SK-N-SH (cell line): ENCODE measurements around the gene PLXNA4. TPM values are rescaled to one million over a fixed set of nuclear protein-coding genes. Genes with fewer than 3 reads are reported as not detected.

Experiments used
- CTCF ChIA-PET: fragments of 300-600, 350-600 bp; formaldehyde crosslinking; extraction: SDS; loops from one replicate; lab custom pipeline; 2021; lab: Yijun Ruan, JAX
- POLR2A ChIA-PET: fragments of 350-600 bp; sonication (Branson Sonifier 250); formaldehyde crosslinking; extraction: SDS; loops from one replicate; lab custom pipeline; 2020; ENCODE audit warnings: antibody characterized with exemption, inconsistent platforms; lab: Yijun Ruan, JAX
- DNase-seq: peaks from one replicate; pipeline ENCODE4 v3.0.0; 2012
- H2AFZ ChIP-seq: fragments of 200-600 bp; sonication (generic); 2 replicates; pipeline ENCODE4 v1.8.1; 2016; ENCODE audit warnings: antibody characterized with exemption, mild to moderate bottlenecking, low read depth
- H3F3A ChIP-seq: fragments of 200-600 bp; sonication (generic); replicated peaks from 2 replicates; pipeline ENCODE3; 2016; ENCODE audit warnings: antibody characterized with exemption, mild to moderate bottlenecking; ENCODE audit not compliant: insufficient read depth
- H3K27ac ChIP-seq, 2 experiments: fragments of 200-500 bp in 1 of 2; fragments of 200-600 bp in 1 of 2; sonication (Bioruptor generic) in 1 of 2; sonication (generic), shearing (Covaris generic) in 1 of 2; 2 replicates each; pipeline versions ENCODE4 v1.5.1 to v1.6.1; 2014 to 2016; ENCODE audit warnings: low read depth in 2 of 2, inconsistent platforms in 1 of 2, low read length in 1 of 2, mild to moderate bottlenecking in 1 of 2, mixed read lengths in 1 of 2
- H3K27me3 ChIP-seq: fragments of 200-600 bp; sonication (generic), shearing (Covaris generic); 2 replicates; pipeline ENCODE4 v1.6.1; 2016; ENCODE audit warnings: mixed run types; ENCODE audit not compliant: insufficient read depth
- H3K36me3 ChIP-seq, 2 experiments: fragments of 200-500 bp in 1 of 2; fragments of 200-600 bp in 1 of 2; sonication (Bioruptor generic) in 1 of 2; sonication (generic) in 1 of 2; replicated peaks in 1 of 2; 2 replicates each; pipeline versions ENCODE3 to v1.5.1; 2014 to 2016; ENCODE audit warnings: low read length in 1 of 2, mild to moderate bottlenecking in 1 of 2; ENCODE audit not compliant: insufficient read depth in 2 of 2, control insufficient read depth in 1 of 2
- H3K4me1 ChIP-seq, 2 experiments: fragments of 200-500 bp in 1 of 2; fragments of 200-600 bp in 1 of 2; sonication (Bioruptor generic) in 1 of 2; sonication (generic), shearing (Covaris generic) in 1 of 2; 2 replicates each; pipeline versions ENCODE4 v1.5.1 to v1.6.1; 2014 to 2016; ENCODE audit warnings: low read depth in 1 of 2, low read length in 1 of 2, mixed run types in 1 of 2; ENCODE audit not compliant: insufficient read depth in 2 of 2, control insufficient read depth in 1 of 2
- H3K4me2 ChIP-seq: fragments of 200-600 bp; sonication (generic), shearing (Covaris generic); 2 replicates; pipeline ENCODE4 v1.6.1; 2017; ENCODE audit warnings: mixed run types
- H3K4me3 ChIP-seq, 2 experiments: fragments of 200-500 bp in 1 of 2; fragments of 200-600 bp in 1 of 2; sonication (Bioruptor generic) in 1 of 2; sonication (generic), shearing (Covaris generic) in 1 of 2; 2 replicates each; pipeline versions ENCODE4 v1.5.1 to v1.8.1; 2014 to 2016; ENCODE audit warnings: low read depth in 2 of 2, inconsistent platforms in 1 of 2, low read length in 1 of 2, mild to moderate bottlenecking in 1 of 2, mixed read lengths in 1 of 2, moderate library complexity in 1 of 2
- H3K79me2 ChIP-seq: fragments of 200-600 bp; sonication (generic); 2 replicates; pipeline ENCODE4 v1.8.1; 2017; ENCODE audit warnings: mild to moderate bottlenecking; ENCODE audit not compliant: insufficient read depth
- H3K9ac ChIP-seq: fragments of 200-600 bp; sonication (generic); 2 replicates; pipeline ENCODE4 v1.6.1; 2017; ENCODE audit warnings: mixed run types
- H3K9me2 ChIP-seq: fragments of 200-600 bp; sonication (generic); 2 replicates; pipeline ENCODE4 v1.6.1; 2017; ENCODE audit warnings: mixed run types
- H3K9me3 ChIP-seq: fragments of 200-600 bp; sonication (generic); 2 replicates; pipeline ENCODE4 v1.6.1; 2017; ENCODE audit warnings: mixed run types, mild to moderate bottlenecking, moderate library complexity
- H4K20me1 ChIP-seq: fragments of 200-600 bp; sonication (generic); 2 replicates; pipeline ENCODE4 v1.6.1; 2017; ENCODE audit warnings: mild to moderate bottlenecking, mixed run types; ENCODE audit not compliant: insufficient read depth
- CHD2 ChIP-seq: fragments of 150-350 bp; IDR thresholded peaks from 2 replicates; pipeline ENCODE4 v1.6.1; 2018; ENCODE audit warnings: low read length; ENCODE audit not compliant: partially characterized antibody
- EP300 ChIP-seq, 2 experiments: IDR thresholded peaks; 2 replicates each; pipeline versions ENCODE4 v1.4.0 to v1.6.1; 2012; ENCODE audit warnings: borderline replicate concordance in 1 of 2, low read depth in 1 of 2, low read length in 1 of 2
- EZH2phosphoT487 ChIP-seq: fragments of 200-600 bp; sonication (generic); IDR thresholded peaks from 2 replicates; pipeline ENCODE4 v1.6.1; 2017; ENCODE audit warnings: low read depth, mixed run types, mild to moderate bottlenecking, antibody characterized with exemption, moderate library complexity, borderline replicate concordance
- GATA2 ChIP-seq: sonication (generic); formaldehyde crosslinking; IDR thresholded peaks from 2 replicates; pipeline ENCODE4 v1.5.0; 2020; ENCODE audit warnings: mild to moderate bottlenecking, missing genetic modification reagents
- MAX ChIP-seq: IDR thresholded peaks from 2 replicates; pipeline ENCODE4 v1.4.0; 2012; ENCODE audit warnings: low read depth
- MXI1 ChIP-seq: IDR thresholded peaks from 2 replicates; pipeline ENCODE4 v1.6.1; 2012; ENCODE audit warnings: mild to moderate bottlenecking, low read depth, low read length, improper control_type of control experiment
- NFIC ChIP-seq: IDR thresholded peaks from 2 replicates; pipeline ENCODE4 v1.4.0; 2012; ENCODE audit warnings: borderline replicate concordance
- NRF1 ChIP-seq: IDR thresholded peaks from 2 replicates; pipeline ENCODE4 v1.6.1; 2012; ENCODE audit warnings: low read depth, mild to moderate bottlenecking, low read length
- RAD21 ChIP-seq: IDR thresholded peaks from 2 replicates; pipeline ENCODE4 v1.6.1; 2012; ENCODE audit warnings: mild to moderate bottlenecking, low read length
- RFX5 ChIP-seq: IDR thresholded peaks from 2 replicates; pipeline ENCODE4 v1.6.1; 2012; ENCODE audit warnings: mild to moderate bottlenecking, improper control_type of control experiment, low read length
- RXRA ChIP-seq: IDR thresholded peaks from 2 replicates; pipeline ENCODE4 v1.4.0; 2012; ENCODE audit warnings: low read depth, mild to moderate bottlenecking, borderline replicate concordance
- SIN3A ChIP-seq: IDR thresholded peaks from 2 replicates; pipeline ENCODE4 v1.6.1; 2012; ENCODE audit warnings: low read depth, mild to moderate bottlenecking, low read length, moderate library complexity, borderline replicate concordance
- USF1 ChIP-seq: IDR thresholded peaks from 2 replicates; pipeline ENCODE4 v1.4.0; 2012; ENCODE audit warnings: low read depth, borderline replicate concordance
- WGBS: methylation state at CpG from one replicate; pipeline ENCODE4 v1.1.6; 2017; ENCODE audit warnings: low lambda C conversion rate; 5-methylcytosine and 5-hydroxymethylcytosine counted together
- polyA plus RNA-seq, 3 experiments: library from polyadenylated mRNA; depleted of rRNA; stranded (reverse); fragments of >200 nt; gene quantifications; 2 replicates each; pipeline ENCODE4 v1.2.3, GENCODE V29; 2012

Gene PLXNA4
- polyA plus RNA-seq, 1 of the 3 experiments (the other 2 are of a cell fraction), result 2.4 TPM

- Histone ChIP-seq H3K4me1 (no peaks in the 10 kb centered on the region; a peak in 1 of 4 replicates), H3K36me3 (peaks cover 0 to 35% of the 10 kb centered on the region in 2 experiments), H3K9me2 (no peaks in the 10 kb centered on the region), H3K9me3 (peaks cover 10% of the 10 kb centered on the region), H3K79me2 (no peaks in the 10 kb centered on the region), H3K27ac (no peak overlapping the region), H3K9ac (no peak overlapping the region), H2AFZ (no peak overlapping the region), H3F3A (peaks cover 5% of the 10 kb centered on the region), H3K27me3 (no peaks in the 10 kb centered on the region), H4K20me1 (no peaks in the 10 kb centered on the region), H3K4me3 (no peak overlapping the region), H3K4me2 (no peak overlapping the region)
- ChIA-PET POLR2A (no interaction called here), CTCF (interaction anchor here (1.1 kb wide), 1 partner anchor 237 kb away, joined by 5 read pairs; no protein-coding TSS in a partner anchor)
- DNase-seq, result no peak
- no peak for TF ChIP-seq NFIC
- no peak for TF ChIP-seq SIN3A
- no peak for TF ChIP-seq MXI1
- TF ChIP-seq EP300 (IDR thresholded peaks at IDR 0.05; ENCODE audit: borderline replicate concordance in 1 of 2, low read depth in 1 of 2, low read length in 1 of 2), result no peak
- 96% methylated on average over 6 of the region's 6 CpGs for WGBS
Measured at GRCh38 chr7:132182992-132183391, 393.3 kb downstream of the PLXNA4 start.

GRCh38 chr7:132181946-132182685, 394.2 kb downstream of the PLXNA4 start:
- Histone ChIP-seq H3K27me3 (no peaks in the 10 kb centered on the region), H3K9ac (no peak overlapping the region), H3K4me2 (no peak overlapping the region), H3F3A (peaks cover 5% of the 10 kb centered on the region), H3K27ac (no peak overlapping the region), H3K36me3 (peaks cover 0 to 30% of the 10 kb centered on the region in 2 experiments)
- 77% methylated on average over 9 of the region's 9 CpGs for WGBS
- no peak for TF ChIP-seq RXRA
- no peak for TF ChIP-seq EZH2phosphoT487
- no peak for TF ChIP-seq MAX
- TF ChIP-seq, all 33 proteins: peak for 0
- Histone ChIP-seq H3K9me3 (peaks cover 4% of the 10 kb centered on the region), H3K79me2 (no peaks in the 10 kb centered on the region), H3K4me1 (no peaks in the 10 kb centered on the region; a peak in 1 of 4 replicates), H2AFZ (no peak overlapping the region), H3K4me3 (no peak overlapping the region), H3K9me2 (no peaks in the 10 kb centered on the region), H4K20me1 (no peaks in the 10 kb centered on the region)
- CTCF ChIA-PET, result interaction anchor here (1.1 kb wide), 1 partner anchor 236 kb away, joined by 5 read pairs; no protein-coding TSS in a partner anchor
- DNase-seq, result no peak
- POLR2A ChIA-PET, result no interaction called here

GRCh38 chr7:132181371-132181770, 394.9 kb downstream of the PLXNA4 start:
- CTCF ChIA-PET, result interaction anchor here (2.0 kb wide), 1 partner anchor 236 kb away, joined by 6 read pairs; no protein-coding TSS in a partner anchor
- WGBS, result 89% methylated on average over 10 of the region's 10 CpGs

More at GRCh38 chr7:132181371-132181770, 394.9 kb downstream of the PLXNA4 start:
- peaks cover 0 to 23% of the 10 kb centered on the region in 2 experiments for H3K36me3 ChIP-seq
- no peaks in the 10 kb centered on the region for H3K79me2 ChIP-seq
- no peaks in the 10 kb centered on the region for H3K9me3 ChIP-seq
- H3K27ac ChIP-seq, result no peak overlapping the region
- no peak overlapping the region for H2AFZ ChIP-seq
- no peak for DNase-seq
- H3K4me3 ChIP-seq, result no peak overlapping the region
- peaks cover 5% of the 10 kb centered on the region for H3F3A ChIP-seq
- TF ChIP-seq NRF1 (no peak), CHD2 (no peak), RFX5 (no peak), RAD21 (no peak), GATA2 (CRISPR knock-in tag) (no peak), RXRA (no peak), USF1 (no peak), EZH2phosphoT487 (no peak)
- H3K4me1 ChIP-seq, result no peaks in the 10 kb centered on the region; a peak in 1 of 4 replicates
- no peaks in the 10 kb centered on the region for H3K27me3 ChIP-seq
- no peaks in the 10 kb centered on the region for H3K9me2 ChIP-seq
- H4K20me1 ChIP-seq, result no peaks in the 10 kb centered on the region
- no peak overlapping the region for H3K9ac ChIP-seq
- H3K4me2 ChIP-seq, result no peak overlapping the region
- POLR2A ChIA-PET, result no interaction called here
